ENCODE data around the gene CNTNAP2.

GRCh38 chr7:147759327-147759943 is 1642.8 kb downstream of the CNTNAP2 start:
- TF ChIP-seq GATA2 (IDR thresholded peaks at IDR 0.05; ENCODE audit: low read depth, low read length) = peak; percentile 19; the same call in 1 of the 2 replicates
- peak; percentile 23; the same call in 1 of the 2 replicates for TF ChIP-seq GATA3 (IDR thresholded peaks at IDR 0.05; ENCODE audit: low read depth, low read length)
